Stimulated activated CD4-positive, alpha-beta T cell treated with anti-CD3 and anti-CD28 coated beads, Interleukin-15, amount 100 ng/mL, for 1 hour (primary cell): ENCODE data around the gene CBS.
A peak's percentile ranks its signal among the peaks of the same experiment; 100 is the strongest.
"Not testable (repeated sequence)": the region's sequence is repeated elsewhere in the genome, so short reads cannot be mapped to it uniquely, and the experiment has no call there.

Experiments used
- DNase-seq, 2 donors: peaks; one replicate each; pipeline ENCODE4 v3.0.0-alpha.2; 2020; ENCODE audit warnings: low read depth in 1 of 2, low spot score in 1 of 2

CBS gene

DNA sequence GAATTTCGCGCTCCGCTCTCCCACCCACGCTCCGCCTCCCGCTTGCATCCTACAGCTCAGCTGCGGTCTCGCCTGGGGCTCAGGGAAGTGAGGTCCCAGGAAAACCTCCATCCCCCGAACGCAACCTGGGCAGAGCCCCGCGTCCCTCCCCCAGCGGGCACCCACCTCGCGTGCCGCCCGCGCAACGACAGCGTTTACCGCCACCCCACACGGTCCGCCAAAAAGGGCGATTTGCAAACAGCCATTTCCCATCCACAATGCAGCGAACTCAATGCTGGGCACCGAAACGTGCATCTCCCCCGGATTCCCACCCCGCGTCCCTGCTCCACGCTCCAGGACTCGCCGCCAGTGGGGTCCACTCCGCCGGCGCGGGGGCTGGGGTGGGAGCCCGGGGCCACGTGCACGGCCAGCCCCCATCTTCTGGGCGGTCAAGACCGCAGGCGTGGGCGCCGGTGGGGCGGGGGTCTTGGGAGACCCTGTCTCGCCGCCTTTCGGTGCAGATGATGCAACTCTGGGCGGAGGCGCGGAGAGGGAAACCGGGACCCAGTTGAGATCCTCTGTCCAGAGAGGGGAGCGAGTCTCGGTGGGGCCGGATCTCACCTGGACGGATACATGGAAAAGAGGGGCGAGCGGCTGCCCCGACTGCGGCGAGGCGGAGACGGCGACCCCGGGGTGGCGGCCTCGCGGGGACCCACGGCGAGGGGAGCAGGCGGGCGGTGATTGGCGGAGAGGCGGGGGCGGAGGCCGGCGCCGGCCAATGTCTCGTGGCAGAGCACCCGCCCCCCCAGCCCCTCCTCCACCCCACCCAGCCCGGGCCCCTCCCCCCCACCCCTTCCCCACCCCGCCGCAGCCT, at the start of gene CBS:
Gene CBS (minus strand): TSS at position 666 of the 853 bp plus-strand sequence. CDS start 3,642 bp downstream, outside the sequence.
- not testable (repeated sequence) for DNase-seq

DNA sequence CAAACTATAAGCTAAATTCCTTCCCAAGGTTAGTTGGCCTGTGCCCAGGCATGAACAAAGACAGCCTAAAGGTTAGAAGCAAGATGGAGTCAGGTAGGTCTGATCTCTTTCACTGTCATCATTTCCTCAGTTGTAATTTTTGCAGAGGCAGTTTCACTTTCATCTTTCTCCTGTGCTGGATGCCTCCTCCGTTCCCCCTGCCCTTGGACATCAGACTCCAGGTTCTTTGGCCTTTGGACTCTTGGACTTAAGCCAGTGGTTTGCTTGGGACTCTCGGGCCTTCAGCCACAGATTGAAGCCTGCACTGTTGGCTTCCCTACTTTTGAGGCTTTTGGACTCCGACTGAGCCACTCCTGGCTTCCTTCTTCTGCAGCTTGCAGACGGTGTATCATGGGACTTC, 40.3 kb upstream of the CBS start:
- DNase-seq: not testable (repeated sequence)

DNA sequence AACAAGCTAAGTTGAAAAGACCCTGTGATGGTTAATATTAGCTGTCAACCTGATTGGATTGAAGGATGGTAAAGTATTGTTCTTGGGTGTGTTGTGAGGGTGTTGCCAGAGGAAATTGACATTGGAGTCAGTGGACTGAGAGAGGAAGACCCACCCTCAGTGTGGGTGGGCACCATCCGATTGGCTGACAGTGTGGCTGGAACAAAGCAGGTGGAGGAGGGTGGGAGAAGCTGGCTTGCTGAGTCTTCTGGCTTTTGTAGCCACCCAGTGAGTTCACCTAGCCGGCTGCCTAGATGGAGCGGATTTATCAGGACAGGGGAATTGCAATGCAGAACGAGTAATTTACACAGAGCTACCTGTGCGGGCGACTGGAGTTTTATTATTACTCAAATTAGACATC, 38.8 kb upstream of the CBS start:
- not testable (repeated sequence) for DNase-seq

DNA sequence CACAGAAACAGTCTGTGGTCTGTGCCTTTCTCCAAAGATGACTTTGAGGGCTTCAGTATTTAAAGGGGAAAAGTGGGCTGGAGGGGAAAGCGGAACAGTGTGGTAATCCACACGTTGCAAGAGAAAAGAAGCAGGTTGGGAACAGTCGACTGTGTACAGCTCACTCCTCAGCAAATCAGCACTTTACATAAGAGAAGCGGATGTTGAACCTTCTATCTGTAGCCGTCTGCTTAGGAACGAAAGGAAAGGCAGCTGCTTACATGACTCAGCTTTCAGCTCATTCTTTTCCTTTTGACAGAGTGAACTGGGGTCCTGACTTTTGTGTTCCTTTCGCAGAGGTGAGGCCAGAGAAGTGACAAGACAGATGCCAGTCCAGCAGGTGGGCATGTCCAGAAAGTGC, 33.4 kb upstream of the CBS start:
- not testable (repeated sequence) for DNase-seq

DNA sequence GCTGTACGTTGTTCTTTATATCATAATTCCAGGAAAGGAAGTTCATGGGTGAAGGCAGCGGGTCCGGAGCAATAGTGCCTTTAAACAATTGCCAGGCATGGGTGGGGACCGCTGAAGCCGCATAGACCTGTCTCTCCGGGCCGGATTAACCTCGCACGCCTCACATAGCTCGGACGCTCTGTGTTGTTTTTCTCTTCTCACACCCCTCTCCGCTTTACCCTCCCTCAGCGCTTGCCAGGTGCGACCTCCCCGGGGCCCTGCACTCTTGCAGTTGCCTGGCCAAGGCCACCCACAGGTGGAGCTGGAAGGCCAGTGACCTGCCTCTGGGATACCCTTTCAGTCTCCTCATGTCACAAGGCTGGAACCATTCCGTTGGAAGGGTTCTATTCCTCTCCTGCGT, 32.5 kb upstream of the CBS start:
- not testable (repeated sequence) for DNase-seq

DNA sequence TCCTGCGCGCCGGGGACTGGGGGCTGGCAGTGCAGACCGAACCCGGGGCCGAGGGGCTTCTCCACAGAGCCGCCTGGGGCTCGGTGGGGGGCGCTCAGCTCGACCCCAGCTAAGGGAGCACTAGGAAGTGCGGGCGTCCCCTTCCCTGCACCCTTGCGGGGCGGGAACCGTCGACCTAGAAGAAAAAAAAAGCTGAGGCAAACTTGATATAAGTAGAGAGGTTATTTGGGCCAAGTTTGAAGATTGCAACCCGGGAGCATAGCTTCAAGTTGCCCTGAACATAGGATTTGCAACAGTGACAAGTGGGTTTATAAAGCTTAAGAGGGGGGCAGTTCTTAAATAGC, 32.1 kb upstream of the CBS start:
- DNase-seq: not testable (repeated sequence)

DNA sequence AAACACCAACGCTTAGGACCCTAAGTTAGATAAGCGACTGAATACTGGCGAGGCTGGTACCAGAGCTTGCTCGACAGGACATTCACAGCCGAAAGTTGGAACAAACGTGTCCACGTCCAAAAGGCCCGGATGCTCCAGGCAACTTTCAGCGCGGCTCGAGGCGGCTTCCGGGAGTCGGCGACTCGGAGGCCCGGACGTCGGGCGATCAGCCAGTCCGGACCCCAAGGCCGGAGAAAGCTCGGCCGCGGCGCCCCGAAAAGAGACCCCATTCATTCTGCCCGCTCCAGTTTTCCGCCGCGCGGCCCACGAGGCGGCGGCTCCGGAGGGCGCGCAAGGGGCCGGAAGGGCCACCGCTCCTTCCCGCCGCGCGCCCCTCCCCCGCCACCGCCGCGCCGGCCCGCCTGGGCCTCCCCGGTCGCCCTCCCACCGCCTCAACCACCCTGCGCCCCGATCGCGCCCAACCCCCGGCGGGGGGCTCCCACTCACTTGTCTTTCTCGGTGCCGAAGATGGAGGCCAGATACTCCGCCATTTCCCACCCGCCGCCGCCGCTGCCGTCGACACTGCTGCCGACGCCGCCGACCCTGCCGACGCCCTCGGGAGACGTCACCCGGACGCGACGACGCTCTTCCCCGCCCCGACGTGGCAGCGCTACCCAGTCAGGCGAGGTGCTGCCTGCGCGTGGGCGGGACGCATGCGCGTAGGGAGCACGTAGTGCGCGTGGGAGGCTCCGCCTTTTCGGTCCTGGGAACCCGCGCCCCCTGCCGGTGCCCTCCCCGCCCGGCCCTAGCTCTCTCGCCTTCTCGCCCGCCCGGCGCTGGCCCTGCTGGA, 31.5 kb upstream of the CBS start, which contains the start of gene U2AF1:
Gene U2AF1 (minus strand): TSS at position 606 of the 829 bp plus-strand sequence. CDS start 76 bp downstream, at position 530.
- DNase-seq: peak; percentile 34 to 65

DNA sequence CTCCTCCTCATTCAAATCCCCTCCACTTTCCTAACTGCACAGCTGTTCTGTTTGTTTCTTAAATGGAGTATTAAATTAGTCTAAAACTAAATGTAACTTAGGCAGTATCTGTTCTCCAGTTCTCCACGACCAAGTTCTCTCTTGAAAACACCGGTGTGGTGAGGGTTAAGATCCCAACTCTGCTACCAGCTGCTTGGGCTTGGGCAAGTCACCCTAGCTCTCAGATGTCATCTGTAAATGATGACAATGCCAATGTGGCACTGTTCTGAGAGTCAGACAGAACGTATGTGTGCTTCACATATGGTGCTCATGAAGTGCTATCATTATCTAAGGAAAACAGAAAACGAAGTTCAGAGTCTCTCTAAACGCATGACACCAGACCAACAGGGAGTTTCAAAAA, 29.0 kb upstream of the CBS start:
- DNase-seq: not testable (repeated sequence)

DNA sequence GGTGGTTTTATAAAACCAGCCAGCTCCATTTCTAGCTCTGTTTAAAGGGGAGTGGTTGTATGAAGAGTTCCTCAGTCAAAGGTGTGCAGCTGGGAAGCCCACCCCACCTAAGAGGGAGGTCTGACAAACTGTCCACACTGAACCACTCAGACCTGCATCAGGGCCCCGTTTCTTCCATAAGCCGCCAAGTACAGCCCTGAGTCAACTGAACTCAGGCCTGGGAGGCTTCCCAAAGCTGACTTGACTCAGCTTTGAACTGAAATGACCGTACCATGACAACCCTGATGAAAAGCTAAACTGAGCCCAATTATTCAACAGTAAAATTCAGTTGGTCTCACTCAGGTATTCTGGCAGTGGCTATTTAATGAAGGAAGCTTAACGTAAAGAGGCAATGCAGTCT, 26.6 kb upstream of the CBS start:
- not testable (repeated sequence) for DNase-seq

DNA sequence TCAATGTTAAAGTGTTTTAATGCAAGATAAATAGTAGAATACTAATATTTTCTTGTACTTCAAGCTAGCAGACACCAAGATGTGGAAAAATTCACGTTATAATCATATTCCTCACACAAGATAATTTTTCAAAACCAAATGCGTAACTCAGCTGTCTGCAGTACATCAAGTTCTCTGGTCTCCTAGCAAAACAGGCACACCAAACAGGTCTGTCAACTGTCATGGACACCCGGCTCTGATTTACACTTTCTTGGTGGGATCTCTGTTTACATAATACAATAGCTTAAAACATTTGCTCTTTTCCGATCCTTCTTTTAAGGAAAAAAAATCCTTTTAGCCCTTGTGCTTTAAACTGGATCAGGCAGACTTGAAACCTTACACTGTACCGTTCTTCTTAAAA, 26.0 kb upstream of the CBS start:
- DNase-seq: not testable (repeated sequence)

DNA sequence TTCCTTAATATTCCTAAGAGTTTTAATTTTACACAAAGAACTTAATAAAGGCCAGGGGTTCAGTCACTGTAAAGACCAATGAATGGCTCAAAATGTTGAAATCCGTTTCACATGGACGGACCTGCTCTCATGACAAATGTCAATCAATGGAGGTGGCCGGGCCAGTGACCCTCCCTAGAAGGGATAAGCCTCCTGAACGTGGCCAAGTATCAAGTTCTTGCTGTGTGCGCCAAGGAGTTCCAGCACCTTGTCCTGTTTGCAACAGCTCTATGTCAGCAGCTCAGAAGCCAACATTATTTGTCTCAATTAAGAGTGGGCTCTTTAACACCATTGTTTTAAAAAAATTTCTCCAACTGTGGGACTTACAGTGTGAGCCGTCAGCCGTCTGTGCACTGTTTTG, 25.4 kb upstream of the CBS start:
- not testable (repeated sequence) for DNase-seq

DNA sequence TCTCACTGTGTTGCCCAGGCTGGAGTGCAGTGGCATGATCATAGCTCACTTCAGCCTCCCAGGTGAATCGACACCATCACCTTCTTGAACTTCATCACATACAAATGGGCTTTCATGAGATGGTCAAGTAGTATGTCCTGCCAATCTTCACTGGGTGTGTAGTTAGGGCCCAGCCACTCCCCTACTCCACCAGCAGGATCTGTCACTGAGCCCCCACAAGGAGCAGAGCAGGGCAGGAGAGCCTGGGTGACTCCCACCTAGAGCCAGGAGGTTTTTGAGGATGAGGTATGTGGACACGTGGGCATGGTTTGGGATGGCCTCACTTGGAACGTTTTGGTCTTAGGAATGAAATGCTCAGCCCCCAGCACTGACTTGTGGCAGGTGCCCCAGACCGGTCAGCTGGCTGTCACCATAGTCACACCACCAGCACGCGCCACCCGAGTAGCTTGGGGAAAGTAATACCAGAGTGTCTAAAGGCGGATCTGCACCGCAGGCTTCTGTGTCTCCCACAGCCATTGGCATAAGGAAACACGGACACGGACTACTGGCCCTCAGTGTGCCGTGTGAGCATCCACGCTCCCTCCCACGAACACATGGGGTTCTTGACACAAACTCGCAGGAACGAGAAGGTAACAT, 16.5 kb upstream of the CBS start:
- DNase-seq: not testable (repeated sequence)

DNA sequence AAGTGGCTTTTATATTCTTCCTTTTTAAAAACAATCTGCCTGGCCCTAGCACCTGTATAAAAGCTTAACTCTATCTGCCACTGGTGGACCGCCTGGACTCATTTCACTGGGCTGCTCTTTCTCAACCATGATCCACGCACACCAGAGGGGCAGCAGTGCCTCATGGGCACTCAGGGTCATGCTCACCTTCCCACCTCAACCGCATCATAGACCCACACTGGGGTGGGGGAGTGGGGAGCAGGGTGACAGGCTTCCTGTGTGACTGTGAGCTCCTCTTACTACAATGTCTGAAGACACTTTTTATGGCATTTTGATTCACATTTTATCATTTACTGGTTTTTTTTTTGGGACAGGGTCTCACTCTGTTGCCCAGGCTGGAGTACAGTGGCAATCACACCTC, 15.3 kb upstream of the CBS start:
- not testable (repeated sequence) for DNase-seq

DNA sequence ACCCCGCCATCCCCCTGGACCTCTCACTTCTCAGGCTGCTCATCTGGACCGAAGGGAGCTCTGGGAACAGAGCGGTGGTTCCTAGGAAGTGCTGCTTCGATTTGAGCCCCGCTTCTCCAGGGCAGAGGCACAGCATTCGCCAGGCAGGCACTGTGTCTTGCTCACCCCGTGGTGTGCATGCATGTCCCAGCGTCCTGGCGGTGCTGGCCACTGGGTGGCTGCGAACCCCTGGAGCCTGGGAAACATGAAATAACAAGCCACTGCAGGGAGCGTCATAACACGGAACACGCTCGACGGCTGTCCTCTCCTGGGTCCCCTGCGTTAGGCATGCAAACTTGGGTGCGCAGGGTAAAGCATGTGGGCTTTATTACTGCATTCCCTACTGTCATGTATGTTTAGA, 13.8 kb upstream of the CBS start:
- not testable (repeated sequence) for DNase-seq

DNA sequence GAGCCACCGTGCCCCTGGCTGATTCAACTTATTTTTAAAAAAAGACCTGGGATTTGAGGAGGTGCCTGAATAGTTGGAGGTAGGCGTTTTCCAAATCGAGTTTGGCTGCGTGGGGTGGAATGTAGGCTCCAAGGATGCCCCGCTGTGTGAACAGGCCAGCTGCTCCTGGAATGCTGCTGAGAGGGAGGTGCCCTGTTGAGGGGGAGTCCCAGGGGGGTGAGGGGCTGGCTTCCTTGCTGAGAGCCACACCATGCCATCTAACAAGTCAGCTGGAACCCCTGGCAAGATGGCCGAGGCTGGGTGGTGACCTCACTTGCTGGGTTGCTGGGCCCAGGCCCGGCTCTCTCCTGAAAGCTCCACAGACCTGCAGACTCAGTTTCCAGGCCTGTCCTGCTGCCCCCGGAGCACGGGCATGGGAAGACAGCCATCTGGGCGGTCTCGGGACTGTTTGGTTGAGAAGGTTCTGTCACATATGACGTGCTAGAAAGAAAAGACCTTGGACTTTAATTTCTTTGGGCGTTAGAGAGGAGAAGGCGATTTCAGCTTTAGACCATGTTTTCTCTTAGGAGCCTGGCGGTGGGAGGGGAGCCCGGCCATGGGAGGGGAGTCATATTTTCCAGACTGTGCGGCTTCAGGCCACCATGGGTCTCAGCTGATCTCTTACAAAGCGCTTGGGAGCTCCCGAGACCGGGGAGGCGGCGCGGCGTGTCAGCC, 7.1 kb upstream of the CBS start:
- not testable (repeated sequence) for DNase-seq

DNA sequence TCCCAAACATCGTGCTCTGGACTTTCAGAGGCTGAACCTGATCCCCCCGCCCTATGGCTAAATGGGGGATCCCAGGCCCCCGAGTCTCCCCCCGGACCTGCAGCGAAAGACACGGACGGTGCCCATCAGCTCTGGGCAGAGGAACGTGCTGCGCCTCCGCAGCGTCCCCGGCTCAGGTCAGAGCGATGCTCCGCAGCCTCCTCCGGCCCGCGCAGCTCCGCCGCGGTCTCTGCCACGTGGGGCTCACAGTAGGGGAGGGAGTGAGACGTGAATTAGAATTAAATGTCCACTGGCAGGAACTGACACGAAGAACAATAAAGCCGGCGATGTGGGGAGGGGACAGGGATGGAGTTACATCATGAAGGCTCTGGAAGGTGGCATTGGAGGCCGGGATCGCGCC, 1.0 kb upstream of the CBS start:
- not testable (repeated sequence) for DNase-seq

DNA sequence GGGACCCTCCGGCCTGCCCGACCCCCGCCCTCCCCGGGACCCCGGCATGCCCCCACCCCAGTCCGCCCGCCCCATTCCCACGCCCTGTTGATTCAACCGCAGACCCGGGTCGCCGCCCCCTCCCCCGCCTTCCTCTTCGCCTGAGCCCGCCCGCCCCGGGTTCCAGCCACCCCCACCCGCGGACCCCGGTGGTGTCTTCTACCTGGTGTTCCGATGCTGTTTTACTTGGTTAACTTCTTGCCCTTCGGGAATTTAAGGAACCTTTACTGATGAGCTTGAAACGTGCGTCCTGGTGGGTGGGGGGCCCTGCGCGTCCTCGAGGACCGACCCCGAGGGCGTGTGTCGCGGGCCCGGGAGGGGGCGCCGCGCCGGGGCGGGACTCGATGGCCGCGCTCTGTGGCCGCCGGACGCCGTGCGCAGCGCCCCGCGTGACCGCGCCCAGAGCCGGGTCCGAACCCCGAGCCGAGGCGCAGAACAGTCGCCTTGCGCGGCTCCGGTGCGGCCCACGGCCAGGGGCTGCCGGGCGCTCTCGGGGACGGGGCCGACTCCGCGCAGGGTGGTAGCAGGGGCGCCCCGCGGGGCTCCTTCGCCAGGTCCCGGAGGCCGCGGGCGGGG, 495 bp upstream of the CBS start:
- not testable (repeated sequence) for DNase-seq

DNA sequence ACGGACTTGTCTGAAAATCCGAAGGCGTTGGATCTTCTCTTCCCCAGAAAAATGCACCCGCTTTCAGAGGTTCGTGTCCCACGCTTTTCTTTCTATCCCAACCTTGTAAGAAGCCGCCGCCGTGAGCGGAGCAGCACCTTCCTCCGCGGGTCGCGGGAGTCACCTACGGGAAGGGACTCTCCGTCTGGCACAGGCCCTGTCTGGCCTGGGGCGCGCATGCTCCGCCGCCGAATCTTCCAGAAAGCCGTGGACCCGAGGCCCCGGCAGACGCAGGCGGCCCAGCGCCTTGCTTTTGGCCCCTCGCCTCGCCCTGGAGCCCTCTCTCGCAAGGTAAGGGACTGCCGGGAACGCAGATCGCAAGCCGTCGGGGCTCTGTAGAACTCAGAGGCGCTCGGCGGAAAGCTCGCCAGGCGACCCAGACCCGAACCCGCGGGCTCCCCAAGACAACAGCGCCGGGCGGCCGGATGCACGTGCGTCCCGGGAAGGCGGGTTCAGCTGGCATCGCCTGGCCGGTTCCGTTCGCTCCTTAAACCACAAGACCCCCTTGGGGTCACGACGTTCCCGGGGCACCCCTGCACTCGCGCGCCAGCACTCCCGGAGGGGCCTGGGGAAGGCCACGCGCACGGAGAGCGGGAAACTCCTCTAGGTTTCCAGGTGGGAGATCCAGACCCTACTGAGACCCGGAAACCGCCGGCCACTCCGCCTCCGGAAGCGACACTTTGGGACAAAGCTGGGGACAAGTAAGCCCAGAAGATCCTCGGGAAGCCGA, 1.1 kb downstream of the CBS start:
- not testable (repeated sequence) for DNase-seq

DNA sequence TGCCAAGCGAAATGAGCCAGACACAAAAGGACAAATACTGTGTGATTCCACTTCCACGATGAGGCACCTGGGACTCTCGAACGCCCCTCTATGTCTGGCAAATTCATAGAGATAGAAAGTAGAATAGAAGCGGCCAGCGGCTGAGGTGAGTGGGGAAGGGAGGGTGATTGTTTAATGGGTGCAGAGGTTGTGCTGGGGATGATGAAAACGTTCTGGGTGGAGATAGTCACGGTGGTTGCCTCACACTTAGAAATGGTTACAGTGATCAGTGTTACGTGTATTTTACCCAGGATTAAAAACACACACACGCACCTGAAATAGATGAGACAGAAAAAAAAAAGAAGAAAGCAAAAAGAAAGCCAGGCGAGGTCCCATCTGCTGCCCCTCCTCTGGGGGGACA, 2.9 kb downstream of the CBS start:
- not testable (repeated sequence) for DNase-seq

DNA sequence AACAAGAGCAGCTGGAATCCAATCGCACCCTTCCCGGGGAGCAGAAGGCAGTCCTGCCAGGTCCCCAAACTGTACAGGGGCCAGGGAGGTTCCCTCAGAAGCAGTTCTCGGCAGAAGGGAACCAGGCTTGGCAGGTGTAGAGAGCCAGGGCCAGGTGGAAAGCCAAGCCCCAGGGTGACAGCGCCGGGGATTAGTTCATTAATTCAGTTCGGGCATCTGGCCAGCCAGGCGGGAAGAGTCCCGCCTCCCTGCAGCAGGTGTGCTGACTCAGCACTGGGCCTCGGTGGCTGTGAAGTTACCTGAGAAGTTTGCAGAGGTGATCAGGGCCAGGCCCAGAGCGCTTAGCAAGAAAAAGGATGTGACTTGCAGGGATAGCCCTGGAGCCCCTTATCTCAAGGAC, 6.0 kb downstream of the CBS start:
- DNase-seq: not testable (repeated sequence)
